ENCODE measurements around the gene CENPO. TPM values are rescaled to one million over a fixed set of nuclear protein-coding genes. Genes with fewer than 3 reads are reported as not detected.
A peak's percentile ranks its signal among the peaks of the same experiment; 100 is the strongest.
"Not testable (repeated sequence)": the region's sequence is repeated elsewhere in the genome, so short reads cannot be mapped to it uniquely, and the experiment has no call there.

Gene CENPO
- total RNA-seq, 1 donor from 2014 or later: 3.1 TPM

DNA sequence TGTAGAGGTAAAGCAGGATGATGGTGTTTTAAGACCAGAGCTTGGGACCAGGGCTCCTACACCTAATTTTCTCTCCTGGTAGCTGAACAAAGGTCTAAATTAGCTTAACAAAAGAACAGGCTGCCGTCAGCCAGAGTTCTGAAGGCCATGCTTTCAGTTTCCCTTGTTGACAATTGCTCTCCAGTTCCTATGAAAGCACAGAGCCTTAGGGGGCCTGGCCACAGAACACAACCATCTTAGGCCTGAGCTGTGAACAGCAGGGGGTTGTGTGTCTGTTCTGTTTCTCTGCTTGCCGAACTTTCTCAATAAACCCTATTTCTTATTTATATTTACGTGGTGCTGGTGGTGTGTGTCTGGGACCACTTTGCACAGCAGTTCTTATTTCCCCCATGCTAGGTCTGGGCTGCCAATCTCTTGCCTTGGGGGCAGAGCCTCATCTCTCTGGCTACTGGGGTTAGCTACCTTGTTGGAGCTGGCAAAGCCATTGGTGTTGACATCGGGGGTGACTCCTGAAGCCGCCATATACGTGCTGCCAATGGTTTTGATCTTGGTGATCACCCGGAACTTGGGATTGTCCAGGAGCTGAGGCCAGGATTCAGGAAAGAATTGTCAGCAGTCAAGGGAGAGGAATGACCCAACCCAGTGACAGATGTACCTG is 29.0 kb downstream of the CENPO start:
- no peak for DNase-seq (ENCODE audit: low spot score)

DNA sequence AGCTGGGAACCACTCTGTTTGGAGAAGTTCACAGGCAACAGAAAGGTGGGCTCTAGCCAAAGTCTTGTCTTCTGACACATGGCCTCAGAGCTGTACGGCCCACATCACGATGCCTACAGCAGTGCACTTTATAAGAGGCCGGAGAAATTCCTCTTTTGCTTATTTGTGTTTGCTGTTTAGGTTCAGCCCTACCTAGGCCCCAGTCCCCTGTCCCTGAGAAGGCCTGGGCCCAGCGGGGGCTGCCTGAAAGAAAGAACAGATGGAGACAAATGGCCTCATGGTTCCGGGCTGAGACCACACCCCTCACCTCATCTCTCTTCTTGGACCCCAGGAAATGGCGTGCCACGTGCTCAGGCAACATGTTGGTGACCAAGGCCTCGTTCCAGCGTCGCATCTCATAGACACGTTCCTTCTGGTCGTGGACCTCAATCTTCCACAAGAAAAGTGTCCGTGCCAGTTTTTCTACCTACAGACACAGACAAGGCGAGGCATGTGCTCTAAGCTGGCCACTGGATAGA is 30.9 kb downstream of the CENPO start:
- no peak for DNase-seq (ENCODE audit: low spot score)

DNA sequence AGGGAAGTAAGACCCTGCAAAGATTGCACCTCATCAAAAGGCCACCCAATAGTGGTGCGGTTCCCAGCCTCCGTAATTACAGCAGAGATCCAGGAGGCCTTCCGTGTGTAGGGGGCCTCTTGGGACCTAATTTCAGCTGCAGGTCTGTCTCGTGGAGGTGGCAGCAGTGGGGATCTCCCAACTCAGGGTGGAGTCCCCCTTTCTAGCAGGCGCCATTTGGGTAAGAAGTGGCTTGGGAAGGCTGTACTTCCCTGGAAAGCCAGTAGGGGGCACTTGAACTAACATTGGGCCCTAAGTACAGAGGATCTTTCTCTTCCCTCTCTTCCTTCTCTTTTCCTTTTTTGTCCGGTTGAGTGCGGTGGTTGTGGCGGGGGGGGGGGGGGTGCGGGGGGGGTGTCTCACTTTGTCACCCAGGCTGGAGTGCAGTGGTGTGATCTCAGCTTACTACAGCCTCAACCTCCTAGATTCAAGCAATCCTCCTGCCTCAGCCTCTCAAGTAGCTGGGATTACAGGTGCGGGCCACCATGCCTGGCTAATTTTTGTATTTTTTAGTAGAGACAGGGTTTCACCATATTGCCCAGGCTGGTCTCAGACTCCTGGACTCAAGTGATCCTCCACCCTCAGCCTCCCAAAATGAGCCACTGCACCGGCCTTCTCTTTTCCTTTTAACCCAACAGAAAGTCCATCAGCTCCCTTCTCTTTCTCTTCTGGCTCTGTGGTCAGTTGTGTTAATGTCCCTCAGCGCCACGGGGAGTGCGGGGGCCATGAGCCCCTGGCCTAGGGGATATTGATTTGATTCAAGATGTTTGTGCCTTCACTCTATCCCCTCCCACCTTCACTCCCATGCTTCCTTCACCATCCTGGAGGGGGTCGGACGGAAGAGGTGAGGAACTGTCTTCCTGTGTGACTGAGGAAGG is 32.0 kb downstream of the CENPO start:
- no peak for DNase-seq (ENCODE audit: low spot score)

- no peak for DNase-seq (ENCODE audit: low spot score)
Measured at GRCh38 chr2:24825883-24826772, 32.9 kb downstream of the CENPO start.

DNA sequence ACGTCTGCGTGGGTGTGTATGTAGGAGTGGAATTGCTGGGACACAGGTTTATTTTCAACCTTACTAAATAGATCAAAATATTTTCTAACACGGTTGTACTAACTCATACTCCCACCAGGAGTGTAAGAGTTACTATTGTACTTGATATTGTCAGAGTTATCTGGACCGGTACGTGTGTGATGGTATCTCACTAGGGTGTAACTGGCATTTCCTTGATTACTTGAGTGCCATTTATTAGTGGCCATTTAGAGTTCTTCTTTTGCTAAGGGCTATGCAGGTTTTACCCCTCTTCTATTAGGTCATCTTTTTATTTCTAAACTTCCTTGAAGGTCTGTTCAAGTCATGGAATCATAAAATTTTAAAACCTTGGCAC is 33.5 kb downstream of the CENPO start:
- DNase-seq (ENCODE audit: low spot score): no peak

DNA sequence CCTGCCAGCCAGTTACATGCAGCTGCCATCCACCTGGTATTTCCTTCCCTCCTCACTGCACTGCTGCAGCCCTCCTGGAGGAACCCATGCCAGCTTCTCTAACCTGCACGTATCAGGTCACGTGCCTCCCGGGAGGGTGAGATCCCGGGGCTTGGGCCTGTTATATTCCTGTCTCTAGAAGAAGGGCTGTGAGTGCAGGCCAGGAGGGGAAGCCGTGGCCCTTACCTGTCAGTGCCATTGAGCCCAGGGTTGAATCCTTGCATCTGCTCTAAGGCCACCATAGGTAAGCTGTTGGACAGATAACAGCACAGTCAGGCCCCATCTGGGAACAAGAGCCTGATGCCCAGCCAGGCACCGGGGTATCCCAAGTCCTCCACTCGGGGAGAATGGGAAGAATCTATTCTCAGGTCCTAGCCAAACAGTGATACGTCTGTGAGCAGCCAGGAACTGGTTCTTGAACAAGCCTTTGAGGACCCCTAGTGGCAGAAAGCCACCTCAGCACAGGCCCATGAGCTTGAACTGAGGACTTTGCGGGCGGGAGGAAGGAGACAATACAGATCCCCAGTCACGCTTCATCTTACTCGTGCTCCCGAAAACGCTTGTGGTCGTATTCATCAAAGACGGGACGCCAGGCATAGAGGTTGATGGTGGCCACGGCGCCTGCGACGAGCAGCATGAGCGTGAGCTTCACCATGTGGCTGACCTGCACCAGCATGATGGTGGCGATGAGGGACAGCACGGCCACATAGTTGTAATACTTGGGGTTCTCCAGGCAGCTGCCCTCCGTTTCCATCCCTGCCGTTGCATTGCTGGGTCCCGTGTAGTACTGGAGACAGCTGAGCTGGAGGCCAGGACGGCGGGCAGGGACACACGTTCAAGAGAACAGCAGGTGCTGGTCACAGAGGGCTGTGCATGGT is 34.4 kb downstream of the CENPO start:
- DNase-seq (ENCODE audit: low spot score): peak; percentile 85

DNA sequence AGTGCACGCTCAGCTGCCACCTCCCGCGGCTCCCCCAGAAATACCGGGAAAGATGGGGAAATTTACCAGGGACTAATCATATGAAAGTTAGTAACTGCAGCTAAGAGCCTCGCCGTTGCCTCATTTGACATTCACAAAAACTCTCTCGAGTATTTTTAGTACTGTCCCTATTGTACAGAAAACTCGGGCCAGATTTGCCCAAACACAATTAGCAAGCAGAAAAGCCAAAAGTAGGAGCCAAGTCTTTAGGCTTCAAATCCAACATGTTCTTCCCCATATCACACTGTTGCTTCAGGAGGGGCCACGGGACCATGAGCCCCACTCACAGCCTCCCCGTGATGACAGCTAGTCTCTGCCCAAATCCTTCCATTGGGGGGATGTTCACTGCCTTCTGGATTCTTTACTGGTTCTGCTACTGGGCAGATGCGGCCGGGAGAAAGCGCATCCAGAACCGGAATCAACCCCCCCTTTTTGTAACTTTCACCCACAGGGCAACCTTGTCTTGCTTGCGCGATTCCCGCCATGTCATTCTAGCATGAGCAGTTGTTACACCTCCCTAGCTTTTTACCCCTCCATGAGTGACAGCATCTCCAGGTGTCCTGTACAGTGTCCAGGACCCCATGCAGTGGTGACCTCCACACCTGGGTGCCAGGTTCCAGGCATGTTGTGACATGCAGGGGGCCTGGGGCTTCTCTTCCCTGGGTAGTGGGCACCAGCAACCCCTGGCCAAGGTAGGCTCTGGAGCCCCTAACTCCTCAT is 35.2 kb downstream of the CENPO start:
- DNase-seq (ENCODE audit: low spot score): no peak

DNA sequence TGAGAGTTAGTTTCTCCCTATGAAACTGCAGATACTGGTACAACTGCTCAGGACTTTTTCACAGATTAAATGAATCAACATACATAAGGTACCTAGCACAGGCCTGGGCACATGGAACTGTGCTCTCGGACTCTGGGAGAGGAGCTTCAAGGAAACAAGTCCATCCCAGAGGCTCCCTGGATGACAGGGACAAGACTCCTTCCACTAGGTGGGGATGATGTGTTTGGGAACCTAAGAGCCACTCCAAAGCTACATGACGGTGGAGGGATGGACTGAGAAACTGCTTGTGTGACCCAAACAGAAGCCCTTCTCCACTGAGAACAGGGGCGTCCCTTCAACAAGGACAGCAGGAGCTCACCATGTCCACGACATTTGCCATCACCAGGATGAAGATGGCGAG is 37.1 kb downstream of the CENPO start:
- no peak for DNase-seq (ENCODE audit: low spot score)

DNA sequence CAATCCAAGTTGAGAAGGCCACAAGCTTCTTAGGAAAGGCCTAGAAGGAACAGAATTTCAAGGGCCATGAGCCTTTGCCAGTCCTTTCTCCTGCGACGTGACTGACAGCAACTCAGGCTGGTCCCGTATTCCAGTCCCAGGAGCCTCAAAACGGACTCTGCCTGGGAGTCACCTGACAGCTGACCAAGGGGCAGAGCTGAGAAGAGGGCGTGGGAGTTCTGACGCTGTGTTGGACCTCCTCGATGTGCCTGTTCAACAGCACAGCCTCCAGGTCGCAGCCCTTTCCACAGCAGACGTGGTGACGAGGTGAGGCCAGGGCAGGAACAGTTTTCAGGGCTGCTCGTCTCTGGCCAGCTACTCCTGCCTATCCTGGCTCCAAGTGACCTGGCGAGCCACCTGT is 37.6 kb downstream of the CENPO start:
- DNase-seq (ENCODE audit: low spot score): no peak

- no peak for DNase-seq (ENCODE audit: low spot score)
Measured at GRCh38 chr2:24831221-24832072, 38.2 kb downstream of the CENPO start.

- DNase-seq (ENCODE audit: low spot score): no peak
Measured at GRCh38 chr2:24832073-24832461, 38.8 kb downstream of the CENPO start.

DNA sequence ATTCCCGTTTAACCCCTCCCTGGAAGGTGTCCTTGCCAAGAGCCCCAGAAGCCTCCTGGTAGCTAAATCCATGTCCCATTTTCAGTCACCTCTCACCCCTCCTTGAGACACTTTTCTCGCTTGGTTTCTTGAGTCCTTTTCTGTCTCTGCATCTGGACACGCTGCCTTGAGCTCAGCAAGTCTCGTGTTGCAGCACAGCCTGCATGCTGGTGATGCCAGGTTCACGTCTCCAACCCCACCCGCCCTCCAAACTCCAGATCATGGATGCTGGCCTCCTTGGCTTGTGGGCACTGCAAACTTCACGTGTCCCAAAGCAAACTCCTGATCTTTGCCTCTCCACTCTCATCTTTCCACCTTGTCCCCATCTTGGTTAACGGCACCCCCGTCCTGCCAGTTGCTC is 39.3 kb downstream of the CENPO start:
- DNase-seq (ENCODE audit: low spot score): no peak

DNA sequence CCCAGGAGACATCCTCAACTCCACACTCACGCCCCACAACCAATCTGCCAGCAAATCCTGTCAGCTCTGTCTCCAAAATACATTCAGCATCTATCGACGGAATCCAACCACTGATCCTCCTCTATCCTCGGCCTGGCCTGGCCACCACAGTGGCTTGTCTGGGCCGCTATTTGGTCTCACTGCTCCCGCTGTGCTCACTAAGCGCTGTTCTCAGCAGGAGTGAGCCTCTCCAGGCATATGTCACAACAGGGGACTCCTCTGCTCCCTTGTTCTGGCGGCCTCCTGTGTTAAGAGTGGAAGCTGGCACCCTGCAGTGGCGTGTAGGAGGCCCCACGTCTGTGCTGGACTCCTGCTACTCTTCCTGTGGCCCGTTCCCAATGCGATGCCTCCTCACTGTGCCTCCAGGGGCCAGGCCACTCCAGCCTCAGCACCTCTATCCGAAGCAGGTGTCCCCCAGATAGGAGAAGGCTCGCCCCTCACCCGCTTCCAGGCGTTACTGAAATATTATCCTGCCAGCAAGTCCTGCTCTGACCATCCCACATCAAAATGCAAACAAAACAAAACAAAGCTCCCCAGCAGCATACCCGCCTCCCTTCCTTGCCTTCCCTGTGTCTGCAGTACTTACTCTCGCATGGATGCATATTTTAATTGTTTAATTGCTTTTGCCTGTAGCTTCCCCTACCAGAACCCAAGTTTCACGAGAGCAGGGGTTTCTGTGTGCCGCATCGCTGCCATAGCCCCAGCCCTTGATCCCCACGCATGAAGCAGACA is 39.9 kb downstream of the CENPO start:
- DNase-seq (ENCODE audit: low spot score): no peak

DNA sequence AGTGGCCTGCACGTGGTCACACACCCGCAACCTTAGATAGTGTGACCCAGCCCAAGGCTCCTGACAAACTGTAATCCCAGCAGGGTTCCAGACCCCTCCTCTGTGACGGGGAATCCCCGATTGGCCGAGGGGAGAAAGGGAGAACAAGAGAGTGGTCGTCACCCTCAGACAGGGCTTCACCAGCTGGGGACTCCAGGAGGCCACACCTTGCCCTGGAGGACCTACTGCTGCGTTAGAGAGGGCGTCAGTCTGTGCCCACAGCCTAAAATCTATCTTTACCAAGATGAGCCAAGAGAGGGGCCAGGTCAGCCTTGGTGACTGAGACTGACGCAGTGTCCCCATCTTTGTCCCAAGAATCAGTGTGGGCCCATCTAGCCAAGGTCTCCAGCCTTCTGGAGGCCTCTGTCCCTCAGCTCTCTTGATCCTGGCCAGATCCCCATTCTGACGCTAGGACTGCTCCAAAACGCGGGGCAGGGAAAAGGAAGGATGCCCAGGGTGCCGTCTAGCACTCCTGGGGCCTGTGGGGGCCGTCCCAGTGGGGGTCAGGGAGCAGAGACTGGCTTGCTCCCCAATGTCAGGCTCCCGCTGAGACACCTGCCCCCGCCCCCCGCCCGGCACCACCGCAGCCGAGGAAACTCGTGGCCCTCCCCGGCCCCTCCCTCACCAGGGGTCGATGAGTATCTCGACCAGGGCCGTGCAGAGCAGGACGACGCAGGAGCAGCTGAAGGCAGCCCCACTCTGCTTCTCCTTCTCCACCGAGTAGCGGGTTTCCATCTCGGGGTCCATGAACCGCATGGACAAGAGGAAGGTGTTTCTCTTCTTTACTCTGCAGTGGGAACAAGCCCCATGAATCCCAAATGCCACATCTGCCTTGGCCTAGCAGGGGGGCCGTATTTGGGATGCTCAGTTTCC is 40.9 kb downstream of the CENPO start:
- no peak for DNase-seq (ENCODE audit: low spot score)

GRCh38 chr2:24834733-24835395 is 41.6 kb downstream of the CENPO start:
- no peak for DNase-seq (ENCODE audit: low spot score)

- DNase-seq (ENCODE audit: low spot score): not testable (repeated sequence)
Measured at GRCh38 chr2:24835411-24835810, 42.2 kb downstream of the CENPO start.

- DNase-seq (ENCODE audit: low spot score): no peak
Measured at GRCh38 chr2:24836206-24836605, 43.0 kb downstream of the CENPO start.
